SK-N-MC (cell line): Measurements from ENCODE around the gene LMO1.

Experiments
- DNase-seq: peaks from one replicate; pipeline ENCODE4 v3.0.0-alpha.2; 2011; ENCODE audit warnings: low read depth, low spot score
- H3K27ac ChIP-seq: fragments of 200-600 bp; sonication (generic); 2 replicates; pipeline ENCODE4 v1.5.1; 2016; ENCODE audit warnings: mixed run types
- H3K36me3 ChIP-seq: fragments of 200-600 bp; sonication (generic); 2 replicates; pipeline ENCODE4 v1.6.1; 2017; ENCODE audit warnings: antibody characterized with exemption, low read length, mixed read lengths; ENCODE audit not compliant: insufficient read depth
- H3K4me3 ChIP-seq: fragments of 200-600 bp; sonication (generic); 2 replicates; pipeline ENCODE4 v1.5.1; 2016
- H3K9ac ChIP-seq: fragments of 200-600 bp; sonication (generic); 2 replicates; pipeline ENCODE4 v1.8.0; 2017; ENCODE audit warnings: mixed run types, mixed read lengths; ENCODE audit not compliant: insufficient read length
- H3K9me3 ChIP-seq: fragments of 200-600 bp; sonication (generic); 2 replicates; pipeline ENCODE4 v1.6.1; 2017; ENCODE audit warnings: low read depth, mild to moderate bottlenecking, antibody characterized with exemption, low read length, moderate library complexity, mixed read lengths
- EZH2 ChIP-seq: fragments of 200-600 bp; sonication (generic); IDR thresholded peaks from one replicate; pipeline ENCODE4 v1.6.1; 2017; ENCODE audit warnings: antibody characterized with exemption
- FOXP2 ChIP-seq: optimal IDR thresholded peaks from 2 replicates; pipeline ENCODE3; 2011; ENCODE audit warnings: mild to moderate bottlenecking, moderate library complexity; ENCODE audit not compliant: insufficient read depth; ENCODE audit errors: extremely low read length, control extremely low read depth
- POLR2AphosphoS5 ChIP-seq: IDR thresholded peaks from 2 replicates; pipeline ENCODE4 v1.6.1; 2012; ENCODE audit warnings: mild to moderate bottlenecking, low read depth, low read length, borderline replicate concordance

The LMO1 gene

GRCh38 chr11:8285796-8286195 lies 22.1 kb upstream of the LMO1 start:
- no peak for DNase-seq
- Histone ChIP-seq H3K9me3 (no peaks in the 10 kb centered on the region), H3K36me3 (no peaks in the 10 kb centered on the region), H3K9ac (no peak overlapping the region), H3K27ac (no peak overlapping the region), H3K4me3 (no peak overlapping the region)
- TF ChIP-seq POLR2AphosphoS5 (no peak), FOXP2 (no peak), EZH2 (no peak)

GRCh38 chr11:8285228-8285627 lies 21.6 kb upstream of the LMO1 start:
- Histone ChIP-seq H3K36me3 (no peaks in the 10 kb centered on the region), H3K27ac (no peak overlapping the region), H3K4me3 (no peak overlapping the region), H3K9me3 (no peaks in the 10 kb centered on the region), H3K9ac (no peak overlapping the region)
- no peak for TF ChIP-seq FOXP2
- no peak for TF ChIP-seq EZH2
- no peak for TF ChIP-seq POLR2AphosphoS5
- no peak for DNase-seq

GRCh38 chr11:8283465-8284230 lies 20.0 kb upstream of the LMO1 start:
- no peak for DNase-seq

GRCh38 chr11:8283100-8283464 lies 19.4 kb upstream of the LMO1 start:
- no peaks in the 10 kb centered on the region for H3K36me3 ChIP-seq
- DNase-seq, result no peak
- no peak overlapping the region for H3K27ac ChIP-seq
- no peak for TF ChIP-seq POLR2AphosphoS5
- TF ChIP-seq FOXP2, result no peak
- TF ChIP-seq EZH2, result peak; percentile 67
- H3K9ac ChIP-seq, result no peak overlapping the region
- peak overlapping the region; percentile 65 for H3K4me3 ChIP-seq
- no peaks in the 10 kb centered on the region for H3K9me3 ChIP-seq

More at GRCh38 chr11:8283465-8284230, 20.0 kb upstream of the LMO1 start:
- Histone ChIP-seq H3K36me3 (no peaks in the 10 kb centered on the region), H3K27ac (no peak overlapping the region), H3K9ac (no peak overlapping the region), H3K9me3 (no peaks in the 10 kb centered on the region), H3K4me3 (peak overlapping the region; percentile 65)
- TF ChIP-seq FOXP2 (no peak), POLR2AphosphoS5 (no peak), EZH2 (no peak)

- TF ChIP-seq EZH2 (no peak), POLR2AphosphoS5 (no peak)
- no peak overlapping the region for H3K27ac ChIP-seq
Observed at GRCh38 chr11:8282631-8283030, 19.0 kb upstream of the LMO1 start.

GRCh38 chr11:8281266-8281665 lies 17.6 kb upstream of the LMO1 start:
- no peak for TF ChIP-seq POLR2AphosphoS5
- no peak for TF ChIP-seq FOXP2
- no peak for TF ChIP-seq EZH2
- Histone ChIP-seq H3K27ac (no peak overlapping the region), H3K9ac (no peak overlapping the region), H3K4me3 (no peak overlapping the region), H3K36me3 (no peaks in the 10 kb centered on the region), H3K9me3 (no peaks in the 10 kb centered on the region)
- no peak for DNase-seq

More at GRCh38 chr11:8282631-8283030, 19.0 kb upstream of the LMO1 start:
- DNase-seq, result no peak
- Histone ChIP-seq H3K4me3 (no peak overlapping the region), H3K36me3 (no peaks in the 10 kb centered on the region), H3K9me3 (no peaks in the 10 kb centered on the region), H3K9ac (no peak overlapping the region)

GRCh38 chr11:8277691-8278090 lies 14.0 kb upstream of the LMO1 start:
- H3K9ac ChIP-seq, result no peak overlapping the region
- no peak overlapping the region for H3K27ac ChIP-seq
- H3K4me3 ChIP-seq, result no peak overlapping the region
- no peak for DNase-seq
- H3K9me3 ChIP-seq, result no peaks in the 10 kb centered on the region
- TF ChIP-seq FOXP2 (no peak), POLR2AphosphoS5 (no peak), EZH2 (no peak)
- no peaks in the 10 kb centered on the region for H3K36me3 ChIP-seq

GRCh38 chr11:8276528-8276927 lies 12.8 kb upstream of the LMO1 start:
- no peaks in the 10 kb centered on the region for H3K36me3 ChIP-seq
- no peak overlapping the region for H3K4me3 ChIP-seq
- H3K9me3 ChIP-seq, result no peaks in the 10 kb centered on the region
- no peak overlapping the region for H3K27ac ChIP-seq
- H3K9ac ChIP-seq, result no peak overlapping the region
- no peak for TF ChIP-seq POLR2AphosphoS5
- no peak for TF ChIP-seq EZH2
- no peak for TF ChIP-seq FOXP2
- DNase-seq, result no peak

- Histone ChIP-seq H3K9ac (no peak overlapping the region), H3K4me3 (no peak overlapping the region), H3K9me3 (no peaks in the 10 kb centered on the region), H3K27ac (no peak overlapping the region), H3K36me3 (no peaks in the 10 kb centered on the region)
- no peak for DNase-seq
- no peak for TF ChIP-seq EZH2
- TF ChIP-seq FOXP2, result no peak
Observed at GRCh38 chr11:8273287-8273686, 9.6 kb upstream of the LMO1 start.
